ENCODE measurements around the gene PRKCB.

PRKCB gene

GRCh38 chr16:24009098-24009497, 173.3 kb downstream of the PRKCB start:
- CTCF ChIA-PET, result interaction anchor here (0.6 to 4.3 kb wide), 12 partner anchors 9 to 251 kb away, joined by 3 to 58 read pairs (median 5); no protein-coding TSS in a partner anchor
- no peak overlapping the region for H3K27ac ChIP-seq (ENCODE audit: extremely low read depth, low read depth, low read length)
- H3K4me1 ChIP-seq (ENCODE audit: control insufficient read depth, insufficient read depth, low read length), result no peaks in the 10 kb centered on the region; the same call in 1 of the 2 replicates
- H3K36me3 ChIP-seq (ENCODE audit: control insufficient read depth in 2 of 2, insufficient read depth in 1 of 2, low read length in 2 of 2), result no peaks in the 10 kb centered on the region
- H3K4me3 ChIP-seq (ENCODE audit: low read depth, low read length), result no peak overlapping the region
- POLR2A ChIA-PET, result no interaction called here
- H3K9me3 ChIP-seq (ENCODE audit: control insufficient read depth, insufficient read depth, low read depth, low read length), result no peaks in the 10 kb centered on the region
- TF ChIP-seq ZNF560 (tag by site-specific recombination; IDR thresholded peaks at IDR 0.05; ENCODE audit: borderline replicate concordance) (no peak), ZNF157 (tag by site-specific recombination; IDR thresholded peaks at IDR 0.05) (no peak), ZNF544 (tag by site-specific recombination; IDR thresholded peaks at IDR 0.05) (no peak), ZNF37A (tag by site-specific recombination; IDR thresholded peaks at IDR 0.05) (no peak), ZNF596 (tag by site-specific recombination; IDR thresholded peaks at IDR 0.05) (no peak), ZNF202 (tag by site-specific recombination; IDR thresholded peaks at IDR 0.05; ENCODE audit: borderline replicate concordance) (no peak), ZNF677 (tag by site-specific recombination; IDR thresholded peaks at IDR 0.05) (no peak), ZNF514 (tag by site-specific recombination; IDR thresholded peaks at IDR 0.05) (no peak), TSHZ1 (tag by site-specific recombination; IDR thresholded peaks at IDR 0.05; ENCODE audit: borderline replicate concordance) (no peak), ZNF518A (tag by site-specific recombination; conservative IDR thresholded peaks at IDR 0.05; ENCODE audit: low read depth) (no peak), ZNF19 (tag by site-specific recombination; IDR thresholded peaks at IDR 0.05; ENCODE audit: low read depth) (no peak)
- TF ChIP-seq, protein P1, sequence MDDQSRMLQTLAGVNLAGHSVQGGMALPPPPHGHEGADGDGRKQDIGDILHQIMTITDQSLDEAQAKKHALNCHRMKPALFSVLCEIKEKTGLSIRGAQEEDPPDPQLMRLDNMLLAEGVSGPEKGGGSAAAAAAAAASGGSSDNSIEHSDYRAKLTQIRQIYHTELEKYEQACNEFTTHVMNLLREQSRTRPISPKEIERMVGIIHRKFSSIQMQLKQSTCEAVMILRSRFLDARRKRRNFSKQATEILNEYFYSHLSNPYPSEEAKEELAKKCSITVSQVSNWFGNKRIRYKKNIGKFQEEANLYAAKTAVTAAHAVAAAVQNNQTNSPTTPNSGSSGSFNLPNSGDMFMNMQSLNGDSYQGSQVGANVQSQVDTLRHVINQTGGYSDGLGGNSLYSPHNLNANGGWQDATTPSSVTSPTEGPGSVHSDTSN (CRISPR knock-in tag; IDR thresholded peaks at IDR 0.05), result no peak
- TF ChIP-seq, protein P2, sequence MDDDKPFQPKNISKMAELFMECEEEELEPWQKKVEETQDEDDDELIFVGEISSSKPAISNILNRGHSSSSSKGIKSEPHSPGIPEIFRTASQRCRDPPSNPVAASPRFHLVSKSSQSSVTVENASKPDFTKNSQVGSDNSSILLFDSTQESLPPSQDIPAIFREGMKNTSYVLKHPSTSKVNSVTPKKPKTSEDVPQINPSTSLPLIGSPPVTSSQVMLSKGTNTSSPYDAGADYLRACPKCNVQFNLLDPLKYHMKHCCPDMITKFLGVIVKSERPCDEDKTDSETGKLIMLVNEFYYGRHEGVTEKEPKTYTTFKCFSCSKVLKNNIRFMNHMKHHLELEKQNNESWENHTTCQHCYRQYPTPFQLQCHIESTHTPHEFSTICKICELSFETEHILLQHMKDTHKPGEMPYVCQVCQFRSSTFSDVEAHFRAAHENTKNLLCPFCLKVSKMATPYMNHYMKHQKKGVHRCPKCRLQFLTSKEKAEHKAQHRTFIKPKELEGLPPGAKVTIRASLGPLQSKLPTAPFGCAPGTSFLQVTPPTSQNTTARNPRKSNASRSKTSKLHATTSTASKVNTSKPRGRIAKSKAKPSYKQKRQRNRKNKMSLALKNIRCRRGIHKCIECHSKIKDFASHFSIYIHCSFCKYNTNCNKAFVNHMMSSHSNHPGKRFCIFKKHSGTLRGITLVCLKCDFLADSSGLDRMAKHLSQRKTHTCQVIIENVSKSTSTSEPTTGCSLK (tag by site-specific recombination; IDR thresholded peaks at IDR 0.05), result no peak
- TF ChIP-seq, protein P3, sequence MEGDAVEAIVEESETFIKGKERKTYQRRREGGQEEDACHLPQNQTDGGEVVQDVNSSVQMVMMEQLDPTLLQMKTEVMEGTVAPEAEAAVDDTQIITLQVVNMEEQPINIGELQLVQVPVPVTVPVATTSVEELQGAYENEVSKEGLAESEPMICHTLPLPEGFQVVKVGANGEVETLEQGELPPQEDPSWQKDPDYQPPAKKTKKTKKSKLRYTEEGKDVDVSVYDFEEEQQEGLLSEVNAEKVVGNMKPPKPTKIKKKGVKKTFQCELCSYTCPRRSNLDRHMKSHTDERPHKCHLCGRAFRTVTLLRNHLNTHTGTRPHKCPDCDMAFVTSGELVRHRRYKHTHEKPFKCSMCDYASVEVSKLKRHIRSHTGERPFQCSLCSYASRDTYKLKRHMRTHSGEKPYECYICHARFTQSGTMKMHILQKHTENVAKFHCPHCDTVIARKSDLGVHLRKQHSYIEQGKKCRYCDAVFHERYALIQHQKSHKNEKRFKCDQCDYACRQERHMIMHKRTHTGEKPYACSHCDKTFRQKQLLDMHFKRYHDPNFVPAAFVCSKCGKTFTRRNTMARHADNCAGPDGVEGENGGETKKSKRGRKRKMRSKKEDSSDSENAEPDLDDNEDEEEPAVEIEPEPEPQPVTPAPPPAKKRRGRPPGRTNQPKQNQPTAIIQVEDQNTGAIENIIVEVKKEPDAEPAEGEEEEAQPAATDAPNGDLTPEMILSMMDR (tag by site-specific recombination; IDR thresholded peaks at IDR 0.05), result no peak
- TF ChIP-seq, protein P4, sequence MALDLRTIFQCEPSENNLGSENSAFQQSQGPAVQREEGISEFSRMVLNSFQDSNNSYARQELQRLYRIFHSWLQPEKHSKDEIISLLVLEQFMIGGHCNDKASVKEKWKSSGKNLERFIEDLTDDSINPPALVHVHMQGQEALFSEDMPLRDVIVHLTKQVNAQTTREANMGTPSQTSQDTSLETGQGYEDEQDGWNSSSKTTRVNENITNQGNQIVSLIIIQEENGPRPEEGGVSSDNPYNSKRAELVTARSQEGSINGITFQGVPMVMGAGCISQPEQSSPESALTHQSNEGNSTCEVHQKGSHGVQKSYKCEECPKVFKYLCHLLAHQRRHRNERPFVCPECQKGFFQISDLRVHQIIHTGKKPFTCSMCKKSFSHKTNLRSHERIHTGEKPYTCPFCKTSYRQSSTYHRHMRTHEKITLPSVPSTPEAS (tag by site-specific recombination; IDR thresholded peaks at IDR 0.05), result no peak
- TF ChIP-seq, protein P5, sequence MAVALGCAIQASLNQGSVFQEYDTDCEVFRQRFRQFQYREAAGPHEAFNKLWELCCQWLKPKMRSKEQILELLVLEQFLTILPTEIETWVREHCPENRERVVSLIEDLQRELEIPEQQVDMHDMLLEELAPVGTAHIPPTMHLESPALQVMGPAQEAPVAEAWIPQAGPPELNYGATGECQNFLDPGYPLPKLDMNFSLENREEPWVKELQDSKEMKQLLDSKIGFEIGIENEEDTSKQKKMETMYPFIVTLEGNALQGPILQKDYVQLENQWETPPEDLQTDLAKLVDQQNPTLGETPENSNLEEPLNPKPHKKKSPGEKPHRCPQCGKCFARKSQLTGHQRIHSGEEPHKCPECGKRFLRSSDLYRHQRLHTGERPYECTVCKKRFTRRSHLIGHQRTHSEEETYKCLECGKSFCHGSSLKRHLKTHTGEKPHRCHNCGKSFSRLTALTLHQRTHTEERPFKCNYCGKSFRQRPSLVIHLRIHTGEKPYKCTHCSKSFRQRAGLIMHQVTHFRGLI (tag by site-specific recombination; IDR thresholded peaks at IDR 0.05), result no peak

Measured in HEK293 (cell line).